T follicular helper cell (primary cell): ENCODE results near the gene ZBTB42.

Experiments
- DNase-seq: peaks from one replicate; pipeline ENCODE4 v3.0.0-alpha.2; 2020; ENCODE audit warnings: low read depth

Gene ZBTB42

DNA sequence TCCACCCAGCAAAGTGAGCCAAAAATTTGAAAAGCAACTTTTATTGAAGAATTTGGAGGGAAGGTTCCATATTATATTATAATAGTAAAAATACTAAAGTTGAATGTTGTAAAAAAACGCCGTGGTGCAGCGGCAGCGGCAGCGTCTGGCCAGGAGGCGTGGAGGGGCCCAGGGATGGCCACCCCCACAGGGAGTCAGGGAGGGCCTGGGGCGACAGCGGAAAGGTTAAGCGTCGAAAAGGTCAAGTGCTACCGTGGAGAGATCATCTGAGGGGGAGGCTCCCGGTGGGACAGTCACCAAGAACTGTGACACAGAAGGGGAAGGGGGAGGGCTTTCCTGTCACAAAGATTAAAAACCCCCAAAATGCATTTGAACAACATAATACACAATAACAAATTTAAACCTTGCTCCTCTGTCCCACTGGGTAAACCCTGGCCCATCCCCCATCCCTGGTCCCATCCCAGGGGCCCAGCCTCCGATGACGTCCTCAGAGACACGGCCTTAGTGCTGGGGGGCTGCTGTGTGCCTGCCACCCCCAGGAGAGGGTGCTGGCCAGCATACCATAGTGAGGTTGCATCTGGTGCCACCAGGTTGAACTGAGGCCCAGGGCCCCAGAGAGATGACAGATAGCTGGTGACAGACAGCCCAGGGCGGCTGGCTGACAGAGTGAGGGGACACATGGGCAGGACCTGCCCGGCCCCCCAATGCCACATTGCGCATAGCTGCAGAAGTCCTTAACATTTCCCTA is 31.4 kb upstream of the ZBTB42 start:
- DNase-seq, result no peak

DNA sequence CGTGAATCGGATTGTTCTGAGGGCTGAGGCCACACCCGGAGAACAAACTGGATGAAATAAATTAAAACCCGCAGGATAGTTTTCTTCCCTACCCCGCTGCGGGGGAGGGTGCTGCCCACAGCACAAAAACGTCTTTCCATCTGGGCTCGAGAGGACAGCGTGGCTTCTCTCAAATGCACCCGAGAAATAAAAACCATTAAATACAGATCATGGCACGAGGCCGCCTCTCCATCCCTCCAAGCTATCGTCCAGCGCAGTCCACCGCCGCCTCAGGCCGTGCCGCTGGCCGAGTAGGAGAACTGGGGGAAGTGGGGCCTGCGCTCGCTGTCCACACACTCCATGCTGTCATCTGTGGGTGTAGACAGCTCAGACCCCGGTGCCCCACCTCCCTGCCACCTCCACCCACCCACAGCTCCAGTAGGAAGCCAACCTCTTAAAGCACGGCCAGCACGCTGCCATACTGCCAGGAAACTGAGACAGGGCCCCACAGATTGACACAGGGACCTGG is 30.8 kb upstream of the ZBTB42 start:
- no peak for DNase-seq

GRCh38 chr14:104770851-104771272 is 30.0 kb upstream of the ZBTB42 start:
- no peak for DNase-seq

- DNase-seq, result no peak
Observed at GRCh38 chr14:104771374-104771773, 29.5 kb upstream of the ZBTB42 start.

GRCh38 chr14:104771918-104772706 is 28.8 kb upstream of the ZBTB42 start:
- no peak for DNase-seq

DNA sequence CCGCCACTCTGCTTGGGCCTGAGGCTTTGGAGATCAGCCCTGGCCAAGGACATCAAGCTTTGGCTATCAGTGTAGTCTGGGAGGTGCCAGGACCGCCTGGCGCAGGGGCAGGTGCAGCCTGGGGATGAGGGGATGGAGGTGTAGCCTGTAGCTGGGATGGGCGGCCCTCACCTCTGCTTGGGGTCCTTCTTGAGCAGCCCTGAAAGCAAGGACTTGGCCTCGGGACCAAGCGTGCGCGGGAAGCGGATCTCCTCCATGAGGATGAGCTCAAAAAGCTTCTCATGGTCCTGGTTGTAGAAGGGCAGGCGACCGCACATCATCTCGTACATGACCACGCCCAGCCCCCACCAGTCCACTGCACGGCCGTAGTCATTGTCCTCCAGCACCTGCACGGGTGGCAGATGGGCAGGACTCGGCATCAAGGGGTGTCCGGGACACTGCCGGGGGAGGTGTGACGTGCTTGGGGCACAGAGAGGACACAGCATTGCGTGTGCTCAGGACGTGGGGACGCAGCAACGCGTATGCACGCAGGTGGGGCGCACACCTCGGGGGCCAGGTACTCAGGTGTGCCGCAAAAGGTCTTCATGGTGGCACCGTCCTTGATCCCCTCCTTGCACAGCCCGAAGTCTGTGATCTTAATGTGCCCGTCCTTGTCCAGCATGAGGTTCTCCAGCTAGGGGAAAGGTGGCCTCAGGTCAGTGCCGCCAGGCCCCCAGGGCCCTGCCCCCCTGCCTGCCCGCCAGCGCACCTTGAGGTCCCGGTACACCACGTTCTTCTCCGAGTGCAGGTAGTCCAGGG is 28.0 kb upstream of the ZBTB42 start:
- DNase-seq, result no peak

GRCh38 chr14:104773505-104774452 is 27.1 kb upstream of the ZBTB42 start:
- DNase-seq, result no peak

DNA sequence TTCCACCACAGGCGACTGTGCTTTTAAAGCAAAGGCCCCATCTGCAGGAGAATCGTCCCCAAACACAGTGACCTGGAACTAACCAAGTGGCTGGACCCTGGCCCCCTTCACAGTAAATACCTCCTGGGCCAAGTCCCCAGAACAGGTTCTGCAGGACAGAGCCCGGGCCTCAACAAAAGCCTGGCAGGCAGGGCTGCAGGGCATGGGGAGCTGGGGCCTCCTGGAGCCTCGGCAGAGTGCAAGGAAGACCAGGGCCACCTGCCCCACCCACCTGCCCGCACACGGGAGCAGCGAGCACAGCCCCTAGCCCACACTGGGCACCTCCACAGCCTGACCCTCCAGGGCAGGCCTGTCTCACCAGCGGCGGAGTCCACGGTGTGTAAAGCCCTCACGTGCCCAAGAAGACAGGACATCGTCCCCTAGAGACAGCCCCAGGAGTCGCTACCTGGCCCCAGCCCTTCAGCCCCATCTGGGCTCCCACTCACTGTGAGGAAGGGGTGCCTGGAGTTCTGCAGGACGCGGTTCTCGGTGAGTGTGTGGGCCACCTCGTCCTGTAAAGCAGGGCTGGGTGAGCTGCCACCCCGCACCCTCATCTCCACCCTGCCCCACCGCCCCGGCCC is 26.3 kb upstream of the ZBTB42 start:
- DNase-seq, result no peak

DNA sequence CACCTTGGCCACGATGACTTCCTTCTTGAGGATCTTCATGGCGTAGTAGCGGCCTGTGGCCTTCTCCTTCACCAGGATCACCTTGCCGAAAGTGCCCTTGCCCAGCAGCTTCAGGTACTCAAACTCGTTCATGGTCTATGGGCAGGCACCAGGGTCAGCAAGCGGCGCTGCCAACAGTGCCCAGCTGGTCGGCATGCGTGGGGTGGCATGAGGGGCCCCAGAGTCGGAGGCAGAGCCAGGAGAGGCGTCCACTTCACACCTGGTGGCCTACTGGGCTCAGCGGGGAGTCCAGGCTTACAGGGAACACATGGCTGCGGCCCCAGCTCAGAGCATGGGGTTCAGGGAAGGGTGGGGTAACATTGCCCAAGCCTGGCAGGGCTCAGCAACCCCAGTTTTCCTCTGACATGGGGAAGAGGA is 25.8 kb upstream of the ZBTB42 start:
- no peak for DNase-seq

DNA sequence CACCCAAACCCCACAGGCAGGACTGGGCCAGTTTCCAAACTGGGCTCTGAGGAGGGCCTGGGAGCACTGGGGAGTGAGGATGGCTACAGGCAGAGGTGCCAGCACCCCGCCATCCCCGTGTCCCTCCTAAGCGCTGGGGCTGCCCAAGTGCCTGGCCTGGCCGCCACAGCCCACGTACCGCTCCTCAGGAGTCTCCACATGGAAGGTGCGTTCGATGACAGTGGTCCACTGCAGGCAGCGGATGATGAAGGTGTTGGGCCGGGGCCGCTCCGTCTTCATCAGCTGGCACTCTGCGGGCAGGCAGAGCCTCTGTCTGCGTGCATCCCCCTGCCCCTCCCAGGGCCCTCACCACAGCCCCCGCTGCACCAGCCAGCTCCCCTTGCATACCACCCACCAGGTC is 24.4 kb upstream of the ZBTB42 start:
- no peak for DNase-seq

- no peak for DNase-seq
Observed at GRCh38 chr14:104776961-104777807, 23.7 kb upstream of the ZBTB42 start.

- no peak for DNase-seq
Observed at GRCh38 chr14:104777808-104778249, 23.1 kb upstream of the ZBTB42 start.

GRCh38 chr14:104778694-104779331 is 22.1 kb upstream of the ZBTB42 start:
- DNase-seq, result no peak

DNA sequence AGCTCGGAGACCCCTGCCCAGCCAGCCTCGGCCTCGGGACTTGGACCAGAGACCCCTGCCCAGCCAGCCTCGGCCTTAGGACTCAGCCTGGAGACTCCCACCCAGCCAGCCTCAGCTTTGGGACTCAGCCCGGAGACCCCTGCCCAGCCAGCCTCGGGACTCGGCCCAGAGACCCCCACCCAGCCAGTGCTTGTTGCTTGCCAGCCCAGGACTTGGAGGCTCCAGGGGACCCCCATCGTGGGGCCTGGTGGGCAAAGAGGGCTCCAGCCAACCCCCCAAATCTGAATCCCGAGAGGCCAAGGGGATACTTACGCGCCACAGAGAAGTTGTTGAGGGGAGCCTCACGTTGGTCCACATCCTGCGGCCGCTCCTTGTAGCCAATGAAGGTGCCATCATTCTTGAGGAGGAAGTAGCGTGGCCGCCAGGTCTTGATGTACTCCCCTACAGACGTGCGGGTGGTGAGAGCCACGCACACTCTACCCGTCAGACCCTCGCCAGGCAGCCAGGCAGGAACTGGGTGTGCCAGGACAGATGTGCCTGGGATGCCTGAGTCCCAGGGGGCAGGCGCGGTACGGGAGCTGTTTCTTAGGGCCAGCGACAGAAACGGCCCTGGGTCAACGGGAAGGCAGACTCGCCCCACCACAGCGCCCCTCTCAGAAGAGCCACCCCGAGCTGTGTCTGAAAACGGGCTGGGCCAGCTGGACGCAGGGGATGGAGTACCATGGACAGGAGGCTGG is 21.0 kb upstream of the ZBTB42 start:
- no peak for DNase-seq

- DNase-seq, result no peak
Observed at GRCh38 chr14:104780513-104781030, 20.3 kb upstream of the ZBTB42 start.

DNA sequence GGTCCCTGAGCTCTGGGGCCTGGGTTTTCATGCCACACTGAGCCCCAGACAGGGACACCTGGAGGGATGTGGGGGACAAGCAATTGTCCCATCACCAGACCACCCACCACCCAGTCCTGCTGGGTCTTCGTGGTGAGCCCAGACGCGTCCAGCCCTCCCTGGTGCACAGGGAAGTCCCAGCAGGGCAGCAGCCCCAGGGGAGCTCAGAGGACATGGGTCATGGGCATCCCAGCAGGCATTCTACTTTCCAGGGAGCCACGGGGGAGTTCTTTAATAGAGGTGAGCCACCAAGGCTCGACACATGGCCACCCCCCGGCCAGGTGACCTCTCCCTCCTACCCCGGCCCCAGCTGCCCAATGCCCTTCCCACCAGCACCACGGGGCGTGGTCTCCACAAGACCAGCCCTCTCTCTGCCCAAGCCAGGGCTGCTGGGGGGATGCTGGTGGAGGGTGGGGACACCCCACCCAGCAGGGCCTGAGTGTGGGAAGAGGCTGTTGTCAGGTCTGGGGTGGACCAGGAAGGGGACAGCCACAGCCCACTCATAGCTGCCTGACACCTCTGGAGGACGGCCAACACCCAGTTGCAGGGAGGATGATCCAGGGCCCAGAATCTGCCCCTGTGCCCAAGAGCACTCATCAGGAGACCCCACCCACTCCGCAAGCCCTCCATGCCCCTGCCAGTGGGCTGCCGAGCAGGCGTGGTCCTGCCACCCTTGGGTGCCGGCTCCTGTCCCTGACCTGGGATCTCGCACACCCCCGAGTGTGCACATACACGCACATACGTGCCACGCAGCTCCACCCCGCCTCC is 19.4 kb upstream of the ZBTB42 start:
- DNase-seq, result no peak

GRCh38 chr14:104782086-104782807 is 18.7 kb upstream of the ZBTB42 start:
- no peak for DNase-seq
